Right lobe of liver (tissue), 6 donors: ENCODE results near the gene DNAJC11. TPM values are rescaled to one million over a fixed set of nuclear protein-coding genes. Genes with fewer than 3 reads are reported as not detected.
A peak's percentile ranks its signal among the peaks of the same experiment; 100 is the strongest.
"Not testable (repeated sequence)": the region's sequence is repeated elsewhere in the genome, so short reads cannot be mapped to it uniquely, and the experiment has no call there.

Experiments used
- ATAC-seq, 4 donors: fragments of 200-7000 bp; cut with Tn5 transposase; one replicate each; pipeline ENCODE4 v1.9.1; 2020; ENCODE audit warnings: mild to moderate bottlenecking in 4 of 4, moderate library complexity in 4 of 4
- DNase-seq, 3 donors: peaks; one replicate each; pipeline ENCODE4 v3.0.0-alpha.2; 2020
- H3K27ac ChIP-seq, 3 donors: fragments of 200-600 bp; one replicate each; pipeline ENCODE4 v1.8.0; 2022
- H3K27me3 ChIP-seq, 2 donors: fragments of 200-600 bp; one replicate each; pipeline ENCODE4 v1.8.0; 2022
- H3K36me3 ChIP-seq, 4 donors: fragments of 200-600 bp; sonication (generic) in 1 of 4; one replicate each; pipeline versions ENCODE4 v1.5.1 to v1.8.0; 2017 to 2022; ENCODE audit warnings: control low read depth in 1 of 4
- H3K4me1 ChIP-seq, 4 donors: fragments of 200-600 bp; sonication (generic) in 1 of 4; one replicate each; pipeline versions ENCODE4 v1.5.1 to v1.8.0; 2017 to 2022; ENCODE audit warnings: control low read depth in 1 of 4
- H3K4me3 ChIP-seq, 3 donors: fragments of 200-600 bp; one replicate each; pipeline ENCODE4 v1.8.0; 2022
- H3K9me3 ChIP-seq, 4 donors: fragments of 200-600 bp; sonication (generic) in 1 of 4; one replicate each; pipeline versions ENCODE4 v1.5.1 to v1.8.0; 2017 to 2022; ENCODE audit warnings: control low read depth in 1 of 4
- POLR2A ChIP-seq: fragments of 450-650 bp; IDR thresholded peaks from one replicate; pipeline ENCODE4 v1.6.1; 2017; ENCODE audit warnings: antibody characterized with exemption, mild to moderate bottlenecking
- WGBS: methylation state at CpG from one replicate; pipeline ENCODE4 v1.1.6; 2018; ENCODE audit warnings: low coverage, low lambda C conversion rate; ENCODE audit not compliant: insufficient coverage; ENCODE audit errors: missing lambda C conversion rate; 5-methylcytosine and 5-hydroxymethylcytosine counted together
- intact Hi-C, 2 donors: fragments of 100-400 bp; cut with DNase I; formaldehyde crosslinking; loops; one replicate each; pipeline versions ENCODE4 v1.11.2 to v1.14.1; 2022
- total RNA-seq, 6 experiments: library from RNA; depleted of rRNA in 2 of 6; stranded (reverse); fragments of >200 nt in 2 of 6; fragmentation: NEBNext Ultra II Directional in 3 of 6; extraction: Animal tissue kit (Norgen Biotek cat#: 25700) in 3 of 6; gene quantifications; one replicate each; pipeline versions ENCODE4 v1.1.0 to v1.2.4, GENCODE V29; 2016 to 2023
- TF ChIP-seq, protein P1 (sequence below), 4 donors: fragments of 200-600 bp in 3 of 4; fragments of 450-650 bp in 1 of 4; IDR thresholded peaks; one replicate each; pipeline versions ENCODE4 v1.5.1 to v1.8.0; 2016 to 2022; ENCODE audit warnings: antibody characterized with exemption in 4 of 4, mild to moderate bottlenecking in 2 of 4
- donor health status: DM: no; HTN: yes; CAD: no.
- donor health status: DM: no; HTN: no; CAD: no.
- donor health status: DM: no; HTN: no; CAD: no.
- donor health status: DM: no; HTN: yes; CAD: no.
- donor health status: DM: no; HTN: yes; CAD: no.

The DNAJC11 gene
- total RNA-seq, 6 experiments from 2014 or later, result 24.9 to 36.0 (median 28.6) TPM

DNA sequence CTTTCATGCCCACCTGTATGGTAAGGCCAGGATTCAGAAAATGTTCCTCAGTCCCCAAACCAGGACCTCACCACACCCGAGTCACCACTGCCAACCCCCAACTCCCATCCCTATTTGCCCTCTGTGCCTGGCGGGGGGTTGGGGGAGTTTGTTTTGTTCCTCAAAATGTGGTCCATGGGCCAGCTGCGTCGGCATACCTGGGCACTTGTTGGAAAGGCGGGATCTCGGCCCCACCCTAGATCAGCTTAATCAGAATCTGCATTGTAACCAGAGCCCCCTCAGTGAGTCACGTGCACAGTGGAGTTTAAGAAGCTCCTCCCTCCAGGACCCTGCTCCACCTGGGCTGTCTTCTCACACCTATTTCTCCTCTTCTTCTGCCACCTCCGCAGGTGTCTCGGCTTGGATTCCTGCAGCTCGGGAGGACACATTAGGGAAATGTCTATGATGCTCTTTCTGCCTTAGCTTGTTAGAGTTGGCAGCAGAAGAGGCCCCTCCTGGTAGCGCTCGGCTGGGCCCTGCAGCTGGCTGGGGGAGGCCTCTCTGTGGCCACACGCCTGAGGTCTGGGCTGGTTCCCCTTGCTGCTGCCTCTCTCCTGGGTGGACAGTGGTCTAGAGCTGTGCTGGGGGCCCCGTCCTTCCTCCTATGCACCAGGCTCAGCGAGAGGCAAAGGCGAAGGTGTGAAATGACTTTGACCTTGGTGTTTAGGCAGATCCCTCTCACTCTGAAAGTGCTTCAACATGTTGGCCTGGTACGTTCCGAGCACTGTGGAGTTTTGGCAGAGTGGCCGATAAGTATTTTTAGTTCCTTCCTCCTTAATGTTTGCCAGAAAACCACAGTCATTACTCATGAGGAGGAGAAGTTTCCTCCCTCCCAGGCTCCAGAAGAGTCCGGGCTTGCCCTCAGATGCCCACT is 41.8 kb upstream of the DNAJC11 start:
- Histone ChIP-seq H3K4me1 (no peaks in the 10 kb centered on the region), H3K4me3 (no peak overlapping the region), H3K36me3 (no peaks in the 10 kb centered on the region), H3K27ac (peak overlapping the region; percentile 24 to 33 (median 26)), H3K9me3 (no peaks in the 10 kb centered on the region), H3K27me3 (no peaks in the 10 kb centered on the region)
- peak; percentile 47 to 76 (median 70) for ATAC-seq
- TF ChIP-seq POLR2A, result no peak
- TF ChIP-seq, protein P1, sequence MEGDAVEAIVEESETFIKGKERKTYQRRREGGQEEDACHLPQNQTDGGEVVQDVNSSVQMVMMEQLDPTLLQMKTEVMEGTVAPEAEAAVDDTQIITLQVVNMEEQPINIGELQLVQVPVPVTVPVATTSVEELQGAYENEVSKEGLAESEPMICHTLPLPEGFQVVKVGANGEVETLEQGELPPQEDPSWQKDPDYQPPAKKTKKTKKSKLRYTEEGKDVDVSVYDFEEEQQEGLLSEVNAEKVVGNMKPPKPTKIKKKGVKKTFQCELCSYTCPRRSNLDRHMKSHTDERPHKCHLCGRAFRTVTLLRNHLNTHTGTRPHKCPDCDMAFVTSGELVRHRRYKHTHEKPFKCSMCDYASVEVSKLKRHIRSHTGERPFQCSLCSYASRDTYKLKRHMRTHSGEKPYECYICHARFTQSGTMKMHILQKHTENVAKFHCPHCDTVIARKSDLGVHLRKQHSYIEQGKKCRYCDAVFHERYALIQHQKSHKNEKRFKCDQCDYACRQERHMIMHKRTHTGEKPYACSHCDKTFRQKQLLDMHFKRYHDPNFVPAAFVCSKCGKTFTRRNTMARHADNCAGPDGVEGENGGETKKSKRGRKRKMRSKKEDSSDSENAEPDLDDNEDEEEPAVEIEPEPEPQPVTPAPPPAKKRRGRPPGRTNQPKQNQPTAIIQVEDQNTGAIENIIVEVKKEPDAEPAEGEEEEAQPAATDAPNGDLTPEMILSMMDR (IDR thresholded peaks at IDR 0.05), result no peak
- intact Hi-C loops, result no loop called here
- WGBS, result 17% methylated on average over 1 of the region's 20 CpGs
- peak in 1 of 3 donors; percentile 25 for DNase-seq

DNA sequence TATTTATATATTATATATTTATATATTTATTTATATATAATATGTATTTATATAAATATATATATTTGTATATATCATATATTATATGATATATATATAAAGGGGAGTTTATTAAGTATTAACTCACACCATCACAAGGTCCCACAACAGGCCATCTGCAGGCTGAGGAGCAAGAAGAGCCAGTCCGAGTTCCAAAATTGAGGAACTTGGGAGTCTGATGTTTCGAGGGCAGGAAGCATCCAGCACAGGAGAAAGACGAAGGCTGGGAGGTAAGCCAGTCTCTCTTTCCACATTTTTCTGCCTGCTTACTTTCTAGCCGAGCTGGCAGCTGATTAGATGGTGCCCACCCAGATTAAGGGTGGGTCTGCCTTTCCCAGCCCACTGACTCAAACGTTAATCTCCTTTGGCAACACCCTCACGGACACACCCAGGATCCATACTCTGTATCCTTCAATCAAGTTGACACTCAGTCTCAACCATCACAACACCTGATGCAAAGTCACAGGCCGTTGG is 41.1 kb upstream of the DNAJC11 start:
- DNase-seq, H3K9me3 ChIP-seq, H3K36me3 ChIP-seq, H3K27me3 ChIP-seq, H3K4me3 ChIP-seq, H3K4me1 ChIP-seq, intact Hi-C loops, ATAC-seq, H3K27ac ChIP-seq: not testable (repeated sequence)
- 54% methylated on average over 3 of the region's 7 CpGs for WGBS

DNA sequence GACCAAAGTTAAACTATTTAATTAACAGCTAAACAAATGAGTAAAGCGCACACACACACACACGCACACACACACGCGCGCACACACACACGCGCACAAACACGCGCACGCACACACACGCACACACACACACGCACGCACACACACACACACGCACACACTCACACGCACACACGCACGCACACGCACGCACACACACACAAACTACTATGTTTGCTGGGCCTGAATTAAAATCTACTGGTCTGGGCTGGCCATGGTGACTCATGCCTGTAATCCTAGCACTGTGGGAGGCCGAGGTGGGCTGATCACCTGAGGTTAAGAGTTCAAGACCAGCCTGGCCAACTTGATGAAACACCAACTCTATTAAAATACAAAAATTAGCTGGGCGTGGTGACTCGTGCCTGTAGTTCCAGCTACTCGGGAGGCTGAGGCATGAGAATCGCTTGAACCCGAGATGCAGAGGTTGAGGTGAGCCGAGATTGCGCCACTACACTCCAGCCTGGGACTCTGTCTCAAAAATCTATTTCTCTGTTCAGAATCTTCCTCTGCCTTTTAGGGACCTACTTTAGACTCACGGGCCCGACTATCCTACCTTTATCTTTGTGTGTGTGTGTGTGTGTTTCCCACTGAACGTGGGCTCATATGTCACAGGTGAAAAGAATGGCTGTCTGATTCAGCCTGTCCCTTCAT is 37.5 kb upstream of the DNAJC11 start:
- H3K9me3 ChIP-seq, result no peaks in the 10 kb centered on the region
- no peak overlapping the region for H3K27ac ChIP-seq
- TF ChIP-seq, protein P1 (IDR thresholded peaks at IDR 0.05), result no peak
- TF ChIP-seq POLR2A, result no peak
- H3K4me3 ChIP-seq, result no peak overlapping the region
- no peaks in the 10 kb centered on the region for H3K36me3 ChIP-seq
- ATAC-seq (no peak), DNase-seq (no peak)
- intact Hi-C loops, result no loop called here
- WGBS, result 70% methylated on average over 24 of the region's 30 CpGs
- H3K27me3 ChIP-seq, result no peaks in the 10 kb centered on the region
- H3K4me1 ChIP-seq, result no peaks in the 10 kb centered on the region

DNA sequence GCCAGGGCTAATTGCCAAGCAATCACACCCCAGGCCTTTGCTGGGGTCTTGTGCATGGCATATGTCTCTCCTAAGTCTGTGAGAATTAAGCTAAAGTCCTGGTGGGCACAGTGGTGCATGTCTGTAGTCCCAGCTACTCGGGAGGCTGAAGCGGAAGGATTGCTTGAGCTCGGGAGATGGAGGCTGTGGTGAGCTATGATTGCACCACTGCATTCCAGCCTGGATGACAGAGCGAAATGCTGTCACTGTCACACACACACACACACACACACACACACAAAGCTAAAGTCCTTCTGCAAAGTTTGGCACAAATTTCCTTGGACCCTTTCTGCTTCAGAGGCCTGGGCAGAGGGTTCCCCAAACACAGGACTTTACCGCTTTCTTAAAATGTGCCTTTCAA is 31.3 kb upstream of the DNAJC11 start:
- intact Hi-C loops, result no loop called here
- 100% methylated on average over 1 of the region's 5 CpGs for WGBS
- H3K4me3 ChIP-seq, result no peak overlapping the region
- no peaks in the 10 kb centered on the region for H3K4me1 ChIP-seq
- H3K36me3 ChIP-seq, result no peaks in the 10 kb centered on the region
- no peak overlapping the region for H3K27ac ChIP-seq
- no peaks in the 10 kb centered on the region for H3K9me3 ChIP-seq
- DNase-seq (no peak), ATAC-seq (no peak)
- H3K27me3 ChIP-seq, result no peaks in the 10 kb centered on the region
- TF ChIP-seq, protein P1 (IDR thresholded peaks at IDR 0.05), result no peak
- no peak for TF ChIP-seq POLR2A

DNA sequence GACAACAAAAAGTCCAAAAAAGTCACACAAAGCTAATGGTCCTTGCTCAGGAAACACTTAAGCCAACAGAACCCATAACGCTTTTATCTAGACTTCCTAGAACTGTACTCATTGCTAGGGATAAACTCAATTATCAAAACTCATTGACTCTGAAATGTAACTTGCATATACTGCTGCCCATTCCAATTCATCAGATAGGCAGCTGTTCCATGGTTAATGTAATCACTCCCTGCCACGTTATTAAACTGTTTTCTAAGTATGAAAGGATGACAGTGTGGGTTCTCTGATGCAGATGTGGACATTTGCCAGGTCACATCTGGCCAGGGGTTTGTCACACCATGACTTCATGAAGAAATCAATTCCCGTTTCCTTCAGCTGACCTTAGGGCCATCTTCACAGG is 30.3 kb upstream of the DNAJC11 start:
- H3K27ac ChIP-seq, result no peak overlapping the region
- H3K27me3 ChIP-seq, result no peaks in the 10 kb centered on the region
- no peaks in the 10 kb centered on the region for H3K9me3 ChIP-seq
- intact Hi-C loops, result no loop called here
- no peak overlapping the region for H3K4me3 ChIP-seq
- no peaks in the 10 kb centered on the region for H3K4me1 ChIP-seq
- DNase-seq, result no peak
- no peaks in the 10 kb centered on the region for H3K36me3 ChIP-seq
- no peak for ATAC-seq
- WGBS, result 65% methylated on average over 2 of the region's 3 CpGs
- TF ChIP-seq POLR2A, result no peak
- TF ChIP-seq, protein P1 (IDR thresholded peaks at IDR 0.05), result no peak
